Measurements from ENCODE around the gene CRLF1.

DNA sequence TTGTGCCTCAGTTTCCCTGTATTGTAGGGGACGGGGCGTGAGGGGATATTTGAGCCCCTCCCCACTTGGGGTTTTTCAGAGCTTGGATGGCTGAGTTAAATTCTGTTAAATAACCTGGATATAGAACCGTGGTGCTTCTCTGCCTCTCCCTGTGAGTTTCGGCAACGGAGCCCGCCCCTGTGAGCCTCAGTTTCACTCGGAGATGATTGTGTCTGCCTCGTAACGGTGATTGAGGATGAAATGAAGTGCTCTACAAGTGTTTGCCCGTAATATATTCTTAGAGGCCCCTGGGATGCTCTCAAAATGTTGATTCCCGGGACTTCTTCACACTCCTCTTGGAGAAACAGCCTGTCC lies 48.4 kb downstream of the CRLF1 start:
- TF ChIP-seq POLR2AphosphoS5 (IDR thresholded peaks at IDR 0.05; ENCODE audit: borderline replicate concordance, low read depth, low read length) (no peak), EZH2 (IDR thresholded peaks at IDR 0.05) (no peak), FOXP2 (optimal IDR thresholded peaks at IDR 0.05; ENCODE audit: control extremely low read depth, extremely low read length, insufficient read depth) (no peak)
